Dedifferentiated amniotic fluid mesenchymal stem cell (primary cell): ENCODE data around the gene MTG2.

Experiments
- DNase-seq: peaks from one replicate; pipeline ENCODE4 v3.0.0-alpha.2; 2016; ENCODE audit errors: extremely low spot score

MTG2 gene

GRCh38 chr20:62219992-62220665 lies 37.3 kb downstream of the MTG2 start, which contains the start of gene HRH3:
HRH3 (minus strand) TSS chr20:62220278; CDS start chr20:62219970, 308 bp downstream.
- no peak for DNase-seq

GRCh38 chr20:62220666-62221568 lies 38.1 kb downstream of the MTG2 start:
- no peak for DNase-seq

GRCh38 chr20:62222266-62222850 lies 39.5 kb downstream of the MTG2 start:
- DNase-seq: no peak

- DNase-seq: no peak
These were observed 40.1 kb downstream of the MTG2 start for GRCh38 chr20:62222972-62223371.

GRCh38 chr20:62223571-62223970 lies 40.7 kb downstream of the MTG2 start:
- DNase-seq: no peak

- no peak for DNase-seq
These were observed 41.5 kb downstream of the MTG2 start for GRCh38 chr20:62224113-62224855.

- no peak for DNase-seq
These were observed 42.2 kb downstream of the MTG2 start for GRCh38 chr20:62225026-62225425.

- no peak for DNase-seq
These were observed 43.2 kb downstream of the MTG2 start for GRCh38 chr20:62225820-62226635.

- DNase-seq: no peak
These were observed 44.1 kb downstream of the MTG2 start for GRCh38 chr20:62226707-62227590.

- DNase-seq: no peak
These were observed 44.8 kb downstream of the MTG2 start for GRCh38 chr20:62227591-62227976.

- DNase-seq: no peak
These were observed 45.4 kb downstream of the MTG2 start for GRCh38 chr20:62227977-62228958.

GRCh38 chr20:62228982-62229545 lies 46.2 kb downstream of the MTG2 start:
- DNase-seq: no peak

GRCh38 chr20:62229667-62230066 lies 46.8 kb downstream of the MTG2 start:
- no peak for DNase-seq

GRCh38 chr20:62230276-62230675 lies 47.4 kb downstream of the MTG2 start:
- DNase-seq: no peak

- no peak for DNase-seq
These were observed 47.9 kb downstream of the MTG2 start for GRCh38 chr20:62230696-62231095.

GRCh38 chr20:62231292-62231691 lies 48.5 kb downstream of the MTG2 start:
- DNase-seq: no peak

- no peak for DNase-seq
These were observed 49.4 kb downstream of the MTG2 start for GRCh38 chr20:62232194-62232593.
